Immature natural killer cell (primary cell): ENCODE results near the gene NT5DC2. TPM values are rescaled to one million over a fixed set of nuclear protein-coding genes. Genes with fewer than 3 reads are reported as not detected.
A peak's percentile ranks its signal among the peaks of the same experiment; 100 is the strongest.

Experiments
- DNase-seq, 3 donors: peaks; one replicate each; pipeline ENCODE4 v3.0.0; 2022; ENCODE audit warnings: mixed read lengths in 1 of 3
- H3K27ac Mint-ChIP-seq, 6 donors: one replicate each; pipeline ENCODE4 v1.8.0; 2020; ENCODE audit warnings: mixed read lengths in 6 of 6, mild to moderate bottlenecking in 5 of 6, inconsistent platforms in 4 of 6, moderate library complexity in 3 of 6
- H3K27me3 Mint-ChIP-seq, 3 donors: one replicate each; pipeline ENCODE4 v1.8.0; 2020 to 2021; ENCODE audit warnings: low read depth in 3 of 3, mild to moderate bottlenecking in 3 of 3, mixed read lengths in 3 of 3, moderate library complexity in 3 of 3, inconsistent platforms in 1 of 3
- H3K36me3 Mint-ChIP-seq, 3 donors: one replicate each; pipeline ENCODE4 v1.8.0; 2020; ENCODE audit warnings: mixed read lengths in 3 of 3, inconsistent platforms in 2 of 3, mild to moderate bottlenecking in 2 of 3
- H3K4me1 Mint-ChIP-seq, 2 donors: one replicate each; pipeline ENCODE4 v1.8.0; 2020; ENCODE audit warnings: inconsistent platforms in 2 of 2, mild to moderate bottlenecking in 2 of 2, mixed read lengths in 2 of 2, moderate library complexity in 1 of 2
- H3K4me3 Mint-ChIP-seq, 5 donors: one replicate each; pipeline ENCODE4 v1.8.0; 2020; ENCODE audit warnings: mild to moderate bottlenecking in 5 of 5, mixed read lengths in 5 of 5, inconsistent platforms in 3 of 5, moderate library complexity in 3 of 5
- H3K9me3 Mint-ChIP-seq, 6 donors: one replicate each; pipeline ENCODE4 v1.8.0; 2020; ENCODE audit warnings: mild to moderate bottlenecking in 6 of 6, mixed read lengths in 6 of 6, inconsistent platforms in 4 of 6, moderate library complexity in 3 of 6
- polyA plus RNA-seq, 3 donors: library from polyadenylated mRNA; unstranded; fragments of 300-500 nt; fragmentation: Illumina TruSeq; gene quantifications; one replicate each; pipeline ENCODE4 v1.2.3, GENCODE V29; 2021

NT5DC2 gene
- polyA plus RNA-seq, 3 donors from 2014 or later = 0.26 to 0.53 TPM; not detected in 1

DNA sequence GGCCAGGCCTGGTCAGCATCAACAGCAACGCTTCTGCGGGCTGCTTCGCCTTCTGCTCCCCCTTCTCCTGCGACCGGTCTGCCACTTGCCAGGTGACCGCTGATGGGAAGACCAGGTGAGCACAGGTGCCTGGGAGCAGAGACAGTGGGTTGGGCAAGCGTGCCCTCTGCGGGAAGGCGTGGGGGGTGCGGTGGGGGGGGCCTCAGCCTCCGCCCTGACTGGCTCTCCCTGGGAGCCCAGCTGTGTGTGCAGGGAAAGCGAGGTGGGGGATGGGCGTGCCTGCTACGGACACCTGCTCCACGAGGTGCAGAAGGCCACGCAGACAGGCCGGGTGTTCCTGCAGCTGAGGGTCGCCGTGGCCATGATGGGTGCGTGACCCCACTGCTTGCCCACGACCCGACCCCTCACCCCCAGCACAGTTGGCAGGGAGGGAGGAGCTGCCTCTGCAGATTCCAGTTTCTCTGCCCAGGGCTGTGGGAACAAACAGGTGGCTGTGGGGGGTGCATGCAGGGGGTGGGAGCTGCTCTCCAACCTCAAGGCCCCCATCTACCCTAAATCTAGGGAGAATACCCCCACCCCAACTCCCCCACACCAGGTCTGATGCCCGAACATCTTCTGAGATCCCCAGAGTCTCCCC lies 29.8 kb downstream of the NT5DC2 start:
- Mint-ChIP-seq H3K4me1 (no peaks in the 10 kb centered on the region), H3K9me3 (no peaks in the 10 kb centered on the region), H3K27ac (no peak overlapping the region), H3K4me3 (no peak overlapping the region), H3K27me3 (peaks cover 0 to 1% (median 0%) of the 10 kb centered on the region in 3 donors), H3K36me3 (no peaks in the 10 kb centered on the region)
- DNase-seq = no peak

GRCh38 chr3:52502808-52503350 lies 30.8 kb downstream of the NT5DC2 start:
- Mint-ChIP-seq H3K4me1 (no peaks in the 10 kb centered on the region), H3K36me3 (no peaks in the 10 kb centered on the region), H3K27ac (no peak overlapping the region), H3K27me3 (peaks cover 0 to 1% (median 0%) of the 10 kb centered on the region in 3 donors), H3K9me3 (no peaks in the 10 kb centered on the region), H3K4me3 (no peak overlapping the region)
- no peak for DNase-seq

DNA sequence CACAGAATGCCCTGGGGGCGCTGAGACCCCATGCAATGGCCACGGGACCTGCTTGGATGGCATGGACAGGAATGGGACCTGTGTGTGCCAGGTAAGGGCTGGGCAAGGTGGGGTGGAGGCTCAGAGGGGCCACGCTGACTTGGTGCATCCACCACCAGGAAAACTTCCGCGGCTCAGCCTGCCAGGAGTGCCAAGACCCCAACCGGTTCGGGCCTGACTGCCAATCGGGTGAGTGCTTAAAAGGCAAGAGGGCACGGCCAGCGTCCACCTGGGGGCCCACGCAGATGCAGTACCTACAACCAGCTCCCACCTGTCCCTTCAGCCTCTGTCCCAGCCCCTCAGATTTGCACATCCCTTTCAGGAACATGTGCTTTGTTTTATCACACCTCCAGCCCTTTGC lies 31.7 kb downstream of the NT5DC2 start:
- DNase-seq = no peak
- H3K27ac Mint-ChIP-seq = no peak overlapping the region
- H3K27me3 Mint-ChIP-seq = peaks cover 0 to 4% (median 0%) of the 10 kb centered on the region in 3 donors
- H3K36me3 Mint-ChIP-seq = no peaks in the 10 kb centered on the region
- no peak overlapping the region for H3K4me3 Mint-ChIP-seq
- no peaks in the 10 kb centered on the region for H3K4me1 Mint-ChIP-seq
- H3K9me3 Mint-ChIP-seq = no peaks in the 10 kb centered on the region

GRCh38 chr3:52501046-52501445 lies 32.6 kb downstream of the NT5DC2 start:
- no peaks in the 10 kb centered on the region for H3K4me1 Mint-ChIP-seq
- H3K36me3 Mint-ChIP-seq = no peaks in the 10 kb centered on the region
- H3K27me3 Mint-ChIP-seq = peaks cover 0 to 3% (median 0%) of the 10 kb centered on the region in 3 donors
- no peak for DNase-seq
- no peak overlapping the region for H3K27ac Mint-ChIP-seq
- no peak overlapping the region for H3K4me3 Mint-ChIP-seq
- H3K9me3 Mint-ChIP-seq = no peaks in the 10 kb centered on the region

DNA sequence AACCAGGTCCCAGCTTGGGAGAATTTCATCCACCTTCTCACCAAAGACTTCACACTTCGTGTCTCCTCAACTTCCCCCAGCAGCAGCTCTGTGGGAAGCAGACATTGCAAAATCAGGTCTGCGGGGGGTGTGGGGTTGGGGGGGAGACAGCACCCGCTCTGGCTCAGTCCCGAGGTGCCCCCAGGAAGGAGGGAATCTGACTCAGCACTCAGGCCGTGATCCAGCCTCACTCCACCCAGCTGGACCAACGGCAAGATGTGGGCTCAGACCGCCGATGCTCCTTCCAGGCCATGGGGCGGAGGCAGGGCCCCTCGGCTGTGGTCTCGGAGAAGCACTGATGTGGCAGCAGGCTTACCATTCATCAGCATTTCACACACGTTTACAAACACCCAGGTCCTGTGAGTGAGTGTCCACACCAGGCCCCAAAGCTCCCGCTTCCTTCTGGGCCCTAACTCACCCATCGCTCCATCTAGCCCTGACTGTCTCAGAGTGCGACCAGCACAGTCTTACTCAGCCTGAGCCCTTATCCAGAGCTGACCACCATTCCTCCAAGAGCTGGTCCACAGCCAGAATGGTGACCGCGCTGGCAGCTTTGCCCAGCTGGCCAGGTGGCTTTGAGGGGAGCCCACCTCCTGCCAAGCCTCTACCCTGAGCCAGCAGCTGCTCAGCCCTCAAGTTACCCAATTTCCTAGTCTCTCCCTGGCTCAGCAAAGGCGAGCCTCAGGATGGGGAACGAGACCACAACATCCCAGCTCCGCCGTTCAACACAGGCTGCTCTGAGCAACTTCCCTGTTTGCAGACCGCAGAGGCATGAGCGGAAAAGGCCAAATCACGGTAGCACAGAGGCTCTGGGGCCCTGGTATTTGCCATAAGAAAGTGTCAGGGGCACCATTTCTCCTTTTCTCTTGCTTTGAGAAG lies 35.3 kb downstream of the NT5DC2 start:
- no peak for DNase-seq
- no peaks in the 10 kb centered on the region for H3K36me3 Mint-ChIP-seq
- peaks cover 0 to 3% (median 0%) of the 10 kb centered on the region in 3 donors for H3K27me3 Mint-ChIP-seq
- no peaks in the 10 kb centered on the region for H3K9me3 Mint-ChIP-seq
- H3K4me3 Mint-ChIP-seq = no peak overlapping the region
- H3K27ac Mint-ChIP-seq = no peak overlapping the region
- H3K4me1 Mint-ChIP-seq = peaks cover 0 to 4% of the 10 kb centered on the region in 2 donors

GRCh38 chr3:52495777-52496602 lies 37.7 kb downstream of the NT5DC2 start:
- Mint-ChIP-seq H3K4me1 (peaks cover 0 to 4% of the 10 kb centered on the region in 2 donors), H3K9me3 (no peaks in the 10 kb centered on the region), H3K36me3 (peaks cover 3 to 7% (median 5%) of the 10 kb centered on the region in 3 donors), H3K4me3 (no peak overlapping the region), H3K27me3 (peaks cover 0 to 3% (median 0%) of the 10 kb centered on the region in 3 donors), H3K27ac (no peak overlapping the region)
- no peak for DNase-seq

DNA sequence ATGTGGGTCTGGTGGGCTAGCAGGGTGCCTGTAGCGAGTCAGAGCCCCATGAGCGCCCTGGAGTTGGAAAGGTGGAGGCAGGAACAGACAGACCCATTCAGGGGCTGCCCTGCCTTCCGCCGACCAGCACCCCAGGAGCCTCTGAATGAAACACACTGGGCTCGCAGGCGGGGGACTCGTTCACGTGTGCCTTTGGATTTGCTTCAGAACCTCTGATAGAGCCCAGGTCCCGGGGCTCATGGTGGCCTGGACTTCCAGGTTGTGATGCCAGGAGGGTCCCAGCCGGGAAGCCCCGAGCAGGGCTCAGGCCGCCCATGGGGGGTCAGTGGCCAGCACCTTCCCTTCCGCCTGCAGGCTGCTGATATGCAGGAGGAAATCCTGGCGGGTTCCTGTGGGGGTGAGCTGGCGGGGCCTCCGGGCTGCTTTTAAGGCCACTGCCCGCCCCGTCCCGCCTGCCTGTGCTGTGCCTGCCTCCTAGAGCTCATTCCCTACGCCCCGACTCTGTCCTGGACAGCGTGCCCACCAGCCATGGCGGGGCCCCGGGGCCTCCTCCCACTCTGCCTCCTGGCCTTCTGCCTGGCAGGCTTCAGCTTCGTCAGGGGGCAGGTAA lies 38.7 kb downstream of the NT5DC2 start, which contains the start of gene STAB1:
Gene STAB1, plus strand, starts transcription at position 453 of the 610 bp plus-strand sequence. Its CDS starts 76 bp downstream, at position 529.
- Mint-ChIP-seq H3K27me3 (peaks cover 0 to 3% (median 0%) of the 10 kb centered on the region in 3 donors), H3K36me3 (peaks cover 5 to 11% (median 7%) of the 10 kb centered on the region in 3 donors), H3K9me3 (no peaks in the 10 kb centered on the region), H3K4me1 (peaks cover 0 to 4% of the 10 kb centered on the region in 2 donors), H3K4me3 (peak within 1 kb of the TSS in 1 of 5 donors; percentile 46), H3K27ac (no peak within 1 kb of the TSS)
- DNase-seq = no peak

DNA sequence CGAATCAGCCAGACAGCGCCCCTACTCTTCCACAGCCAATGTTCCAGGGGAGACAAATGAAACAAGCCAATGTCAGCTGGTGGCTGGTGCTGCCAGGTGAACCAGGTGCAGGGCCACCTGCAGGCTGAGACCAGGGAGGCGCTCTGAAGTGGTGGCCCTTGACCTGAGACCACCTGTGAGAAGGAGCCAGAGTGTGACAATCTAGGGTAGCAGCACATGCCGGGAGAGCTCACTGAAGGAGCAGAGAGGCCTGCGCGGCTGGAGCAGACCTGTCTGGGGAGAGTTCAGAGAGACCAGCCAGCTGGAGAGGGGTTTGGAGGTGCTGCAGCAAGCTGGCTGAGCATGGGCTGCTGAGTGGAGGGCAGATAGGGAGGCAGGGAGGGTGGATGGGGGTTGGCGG lies 39.2 kb downstream of the NT5DC2 start:
- peak overlapping the region in 1 of 5 donors; percentile 46 for H3K4me3 Mint-ChIP-seq

GRCh38 chr3:52493232-52494017 lies 40.2 kb downstream of the NT5DC2 start:
- Mint-ChIP-seq H3K36me3 (peaks cover 5 to 11% (median 7%) of the 10 kb centered on the region in 3 donors), H3K27me3 (peaks cover 0 to 3% (median 0%) of the 10 kb centered on the region in 3 donors), H3K4me3 (no peak overlapping the region), H3K27ac (no peak overlapping the region), H3K4me1 (peaks cover 0 to 4% of the 10 kb centered on the region in 2 donors), H3K9me3 (no peaks in the 10 kb centered on the region)
- DNase-seq = no peak

More for the DNA sequence above, 39.2 kb downstream of the NT5DC2 start:
- Mint-ChIP-seq H3K4me1 (peaks cover 0 to 4% of the 10 kb centered on the region in 2 donors), H3K27ac (no peak overlapping the region), H3K9me3 (no peaks in the 10 kb centered on the region), H3K36me3 (peaks cover 5 to 11% (median 7%) of the 10 kb centered on the region in 3 donors), H3K27me3 (peaks cover 0 to 3% (median 0%) of the 10 kb centered on the region in 3 donors)
- DNase-seq = no peak

DNA sequence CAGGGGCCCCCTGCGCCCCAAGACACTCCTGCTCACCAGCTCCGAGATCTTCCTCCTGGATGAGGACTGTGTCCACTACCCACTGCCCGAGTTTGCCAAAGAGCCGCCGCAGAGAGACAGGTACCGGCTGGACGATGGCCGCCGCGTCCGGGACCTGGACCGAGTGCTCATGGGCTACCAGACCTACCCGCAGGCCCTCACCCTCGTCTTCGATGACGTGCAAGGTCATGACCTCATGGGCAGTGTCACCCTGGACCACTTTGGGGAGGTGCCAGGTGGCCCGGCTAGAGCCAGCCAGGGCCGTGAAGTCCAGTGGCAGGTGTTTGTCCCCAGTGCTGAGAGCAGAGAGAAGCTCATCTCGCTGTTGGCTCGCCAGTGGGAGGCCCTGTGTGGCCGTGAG lies 41.6 kb downstream of the NT5DC2 start:
- no peak for DNase-seq
- Mint-ChIP-seq H3K27ac (no peak overlapping the region), H3K36me3 (peaks cover 7 to 15% (median 9%) of the 10 kb centered on the region in 3 donors), H3K27me3 (peaks cover 0 to 3% (median 1%) of the 10 kb centered on the region in 3 donors), H3K9me3 (no peaks in the 10 kb centered on the region), H3K4me3 (no peak overlapping the region), H3K4me1 (peaks cover 0 to 4% of the 10 kb centered on the region in 2 donors)

DNA sequence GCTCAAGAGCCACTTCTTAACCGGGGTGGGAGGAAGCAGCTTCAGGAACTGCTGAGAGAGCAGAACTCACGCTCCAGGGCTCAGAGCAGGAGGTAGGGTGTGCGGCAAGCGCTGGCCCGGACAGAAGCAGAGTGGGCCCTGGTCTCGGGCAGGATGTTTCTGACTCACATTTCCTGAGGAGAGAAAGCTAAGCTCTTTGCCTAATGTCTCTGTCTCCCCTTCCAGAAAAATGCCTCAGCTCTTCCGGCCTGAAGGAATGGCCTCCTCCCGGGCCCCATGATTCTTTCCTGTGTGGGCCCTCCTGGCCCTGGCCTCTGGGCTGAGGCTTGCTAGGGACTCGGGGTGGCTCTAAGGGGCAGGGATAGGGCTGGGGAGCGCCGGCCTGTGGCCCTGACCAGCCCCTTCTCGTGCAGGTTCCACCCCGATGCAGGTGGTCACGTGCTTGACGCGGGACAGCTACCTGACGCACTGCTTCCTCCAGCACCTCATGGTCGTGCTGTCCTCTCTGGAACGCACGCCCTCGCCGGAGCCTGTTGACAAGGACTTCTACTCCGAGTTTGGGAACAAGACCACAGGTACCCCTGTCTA lies 42.6 kb downstream of the NT5DC2 start:
- H3K4me3 Mint-ChIP-seq = no peak overlapping the region
- no peak overlapping the region for H3K27ac Mint-ChIP-seq

More for the DNA sequence above, 42.6 kb downstream of the NT5DC2 start:
- no peak for DNase-seq
- Mint-ChIP-seq H3K9me3 (no peaks in the 10 kb centered on the region), H3K4me1 (peaks cover 0 to 4% of the 10 kb centered on the region in 2 donors), H3K27me3 (peaks cover 0 to 3% (median 1%) of the 10 kb centered on the region in 3 donors), H3K36me3 (peaks cover 7 to 15% (median 9%) of the 10 kb centered on the region in 3 donors)
